OCI-LY7 (cell line): Measurements from ENCODE around the gene EXTL1.

Source experiments
- EZH2phosphoT487 ChIP-seq: fragments of 200-600 bp; sonication (generic); IDR thresholded peaks from 2 replicates; pipeline ENCODE4 v1.6.1; 2018; ENCODE audit warnings: low read depth, borderline replicate concordance, mild to moderate bottlenecking, mixed run types, antibody characterized with exemption, low read length, moderate library complexity, mixed read lengths
- TF ChIP-seq, protein P1 (sequence below): fragments of 200-600 bp; sonication (generic); conservative IDR thresholded peaks from 2 replicates; pipeline ENCODE4 v1.5.1; 2014; ENCODE audit warnings: mild to moderate bottlenecking, antibody characterized with exemption, low read length, moderate library complexity, mixed read lengths

DNA sequence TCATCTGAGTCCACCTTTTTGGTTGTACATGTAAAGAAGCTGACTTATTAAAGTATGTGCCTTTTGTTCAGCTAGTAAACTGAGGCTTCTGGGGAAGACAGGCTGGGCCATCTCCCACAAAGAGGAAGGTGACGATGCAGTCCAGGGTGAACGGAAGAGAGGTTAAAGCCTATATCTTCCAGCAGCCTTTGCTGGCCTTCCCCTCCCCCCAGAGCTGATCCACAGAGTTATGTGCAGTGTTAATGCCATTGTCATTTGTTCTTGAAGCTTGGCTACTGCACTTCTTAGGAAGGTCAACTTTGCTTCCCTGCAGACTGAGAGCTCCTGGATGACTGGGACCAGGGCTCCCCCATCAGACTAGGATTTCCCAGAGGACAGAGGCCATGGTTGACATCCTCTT, 22.2 kb downstream of the EXTL1 start:
- TF ChIP-seq, protein P1, sequence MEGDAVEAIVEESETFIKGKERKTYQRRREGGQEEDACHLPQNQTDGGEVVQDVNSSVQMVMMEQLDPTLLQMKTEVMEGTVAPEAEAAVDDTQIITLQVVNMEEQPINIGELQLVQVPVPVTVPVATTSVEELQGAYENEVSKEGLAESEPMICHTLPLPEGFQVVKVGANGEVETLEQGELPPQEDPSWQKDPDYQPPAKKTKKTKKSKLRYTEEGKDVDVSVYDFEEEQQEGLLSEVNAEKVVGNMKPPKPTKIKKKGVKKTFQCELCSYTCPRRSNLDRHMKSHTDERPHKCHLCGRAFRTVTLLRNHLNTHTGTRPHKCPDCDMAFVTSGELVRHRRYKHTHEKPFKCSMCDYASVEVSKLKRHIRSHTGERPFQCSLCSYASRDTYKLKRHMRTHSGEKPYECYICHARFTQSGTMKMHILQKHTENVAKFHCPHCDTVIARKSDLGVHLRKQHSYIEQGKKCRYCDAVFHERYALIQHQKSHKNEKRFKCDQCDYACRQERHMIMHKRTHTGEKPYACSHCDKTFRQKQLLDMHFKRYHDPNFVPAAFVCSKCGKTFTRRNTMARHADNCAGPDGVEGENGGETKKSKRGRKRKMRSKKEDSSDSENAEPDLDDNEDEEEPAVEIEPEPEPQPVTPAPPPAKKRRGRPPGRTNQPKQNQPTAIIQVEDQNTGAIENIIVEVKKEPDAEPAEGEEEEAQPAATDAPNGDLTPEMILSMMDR: no peak
- TF ChIP-seq EZH2phosphoT487: no peak
